H1 (cell line): ENCODE measurements around the gene SLC39A11. TPM values are rescaled to one million over a fixed set of nuclear protein-coding genes. Genes with fewer than 3 reads are reported as not detected.

ENCODE experiments used
- ASH2L ChIP-seq: fragments of 200-600, 300-600 bp; sonication (generic); IDR thresholded peaks from one replicate; pipeline ENCODE4 v1.7.1; 2017; ENCODE audit warnings: low read length
- POLR2AphosphoS5 ChIP-seq: IDR thresholded peaks from 2 replicates; pipeline ENCODE4 v1.6.1; 2011; ENCODE audit warnings: low read depth, low read length
- polyA plus RNA-seq, 7 experiments: library from polyadenylated mRNA; depleted of rRNA in 3 of 7; stranded (reverse) in 5 of 7; unstranded in 2 of 7; fragments of >200 nt in 5 of 7; fragments of 200-250 nt in 2 of 7; gene quantifications; 1 replicate in 5 of 7; 2 replicates in 1 of 7; 4 replicates in 1 of 7; pipeline versions ENCODE4 v1.2.1 to v1.2.3, GENCODE V29; 2011 to 2013; ENCODE audit warnings: missing spikeins in 2 of 7, mixed read lengths in 2 of 7
- total RNA-seq: library from RNA; stranded (reverse); fragmentation: NEBNext Ultra II Directional; extraction: Animal tissue kit (Norgen Biotek cat#: 25700); gene quantifications from 2 replicates; pipeline ENCODE4 v1.2.1, GENCODE V29; 2021
- TF ChIP-seq, protein P1 (sequence below): fragments of 300-600 bp; sonication (generic); IDR thresholded peaks from 2 replicates; pipeline ENCODE4 v1.7.1; 2012; ENCODE audit warnings: low read length, moderate library complexity, mild to moderate bottlenecking, inconsistent platforms; ENCODE audit not compliant: insufficient replicate concordance

SLC39A11 gene
- total and polyA plus RNA-seq, 2 of the 8 experiments (the other 6 are each of a cell fraction or from before 2014, with no cell fraction given) = 12.2 to 19.6 TPM

DNA sequence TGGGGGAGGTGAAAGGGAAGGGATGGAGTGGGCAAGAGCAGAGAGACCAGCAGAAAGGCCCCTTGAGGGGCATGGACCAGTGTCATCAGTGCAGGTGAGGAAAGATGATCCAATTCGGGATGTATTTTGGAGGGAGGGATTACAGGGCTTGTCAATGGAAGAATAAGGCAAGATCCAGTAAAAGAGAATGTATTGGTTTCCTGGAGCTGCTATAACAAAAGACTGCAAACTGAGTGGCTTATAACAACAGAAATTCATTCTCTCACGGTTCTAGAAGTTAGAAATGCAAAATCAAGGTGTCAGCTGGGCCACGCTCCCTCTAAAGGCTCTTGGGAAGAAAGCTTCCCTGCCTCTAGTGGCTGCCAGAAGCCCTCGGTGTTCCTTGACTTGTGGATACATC lies 41.7 kb downstream of the SLC39A11 start (continued):
- TF ChIP-seq, protein P1, sequence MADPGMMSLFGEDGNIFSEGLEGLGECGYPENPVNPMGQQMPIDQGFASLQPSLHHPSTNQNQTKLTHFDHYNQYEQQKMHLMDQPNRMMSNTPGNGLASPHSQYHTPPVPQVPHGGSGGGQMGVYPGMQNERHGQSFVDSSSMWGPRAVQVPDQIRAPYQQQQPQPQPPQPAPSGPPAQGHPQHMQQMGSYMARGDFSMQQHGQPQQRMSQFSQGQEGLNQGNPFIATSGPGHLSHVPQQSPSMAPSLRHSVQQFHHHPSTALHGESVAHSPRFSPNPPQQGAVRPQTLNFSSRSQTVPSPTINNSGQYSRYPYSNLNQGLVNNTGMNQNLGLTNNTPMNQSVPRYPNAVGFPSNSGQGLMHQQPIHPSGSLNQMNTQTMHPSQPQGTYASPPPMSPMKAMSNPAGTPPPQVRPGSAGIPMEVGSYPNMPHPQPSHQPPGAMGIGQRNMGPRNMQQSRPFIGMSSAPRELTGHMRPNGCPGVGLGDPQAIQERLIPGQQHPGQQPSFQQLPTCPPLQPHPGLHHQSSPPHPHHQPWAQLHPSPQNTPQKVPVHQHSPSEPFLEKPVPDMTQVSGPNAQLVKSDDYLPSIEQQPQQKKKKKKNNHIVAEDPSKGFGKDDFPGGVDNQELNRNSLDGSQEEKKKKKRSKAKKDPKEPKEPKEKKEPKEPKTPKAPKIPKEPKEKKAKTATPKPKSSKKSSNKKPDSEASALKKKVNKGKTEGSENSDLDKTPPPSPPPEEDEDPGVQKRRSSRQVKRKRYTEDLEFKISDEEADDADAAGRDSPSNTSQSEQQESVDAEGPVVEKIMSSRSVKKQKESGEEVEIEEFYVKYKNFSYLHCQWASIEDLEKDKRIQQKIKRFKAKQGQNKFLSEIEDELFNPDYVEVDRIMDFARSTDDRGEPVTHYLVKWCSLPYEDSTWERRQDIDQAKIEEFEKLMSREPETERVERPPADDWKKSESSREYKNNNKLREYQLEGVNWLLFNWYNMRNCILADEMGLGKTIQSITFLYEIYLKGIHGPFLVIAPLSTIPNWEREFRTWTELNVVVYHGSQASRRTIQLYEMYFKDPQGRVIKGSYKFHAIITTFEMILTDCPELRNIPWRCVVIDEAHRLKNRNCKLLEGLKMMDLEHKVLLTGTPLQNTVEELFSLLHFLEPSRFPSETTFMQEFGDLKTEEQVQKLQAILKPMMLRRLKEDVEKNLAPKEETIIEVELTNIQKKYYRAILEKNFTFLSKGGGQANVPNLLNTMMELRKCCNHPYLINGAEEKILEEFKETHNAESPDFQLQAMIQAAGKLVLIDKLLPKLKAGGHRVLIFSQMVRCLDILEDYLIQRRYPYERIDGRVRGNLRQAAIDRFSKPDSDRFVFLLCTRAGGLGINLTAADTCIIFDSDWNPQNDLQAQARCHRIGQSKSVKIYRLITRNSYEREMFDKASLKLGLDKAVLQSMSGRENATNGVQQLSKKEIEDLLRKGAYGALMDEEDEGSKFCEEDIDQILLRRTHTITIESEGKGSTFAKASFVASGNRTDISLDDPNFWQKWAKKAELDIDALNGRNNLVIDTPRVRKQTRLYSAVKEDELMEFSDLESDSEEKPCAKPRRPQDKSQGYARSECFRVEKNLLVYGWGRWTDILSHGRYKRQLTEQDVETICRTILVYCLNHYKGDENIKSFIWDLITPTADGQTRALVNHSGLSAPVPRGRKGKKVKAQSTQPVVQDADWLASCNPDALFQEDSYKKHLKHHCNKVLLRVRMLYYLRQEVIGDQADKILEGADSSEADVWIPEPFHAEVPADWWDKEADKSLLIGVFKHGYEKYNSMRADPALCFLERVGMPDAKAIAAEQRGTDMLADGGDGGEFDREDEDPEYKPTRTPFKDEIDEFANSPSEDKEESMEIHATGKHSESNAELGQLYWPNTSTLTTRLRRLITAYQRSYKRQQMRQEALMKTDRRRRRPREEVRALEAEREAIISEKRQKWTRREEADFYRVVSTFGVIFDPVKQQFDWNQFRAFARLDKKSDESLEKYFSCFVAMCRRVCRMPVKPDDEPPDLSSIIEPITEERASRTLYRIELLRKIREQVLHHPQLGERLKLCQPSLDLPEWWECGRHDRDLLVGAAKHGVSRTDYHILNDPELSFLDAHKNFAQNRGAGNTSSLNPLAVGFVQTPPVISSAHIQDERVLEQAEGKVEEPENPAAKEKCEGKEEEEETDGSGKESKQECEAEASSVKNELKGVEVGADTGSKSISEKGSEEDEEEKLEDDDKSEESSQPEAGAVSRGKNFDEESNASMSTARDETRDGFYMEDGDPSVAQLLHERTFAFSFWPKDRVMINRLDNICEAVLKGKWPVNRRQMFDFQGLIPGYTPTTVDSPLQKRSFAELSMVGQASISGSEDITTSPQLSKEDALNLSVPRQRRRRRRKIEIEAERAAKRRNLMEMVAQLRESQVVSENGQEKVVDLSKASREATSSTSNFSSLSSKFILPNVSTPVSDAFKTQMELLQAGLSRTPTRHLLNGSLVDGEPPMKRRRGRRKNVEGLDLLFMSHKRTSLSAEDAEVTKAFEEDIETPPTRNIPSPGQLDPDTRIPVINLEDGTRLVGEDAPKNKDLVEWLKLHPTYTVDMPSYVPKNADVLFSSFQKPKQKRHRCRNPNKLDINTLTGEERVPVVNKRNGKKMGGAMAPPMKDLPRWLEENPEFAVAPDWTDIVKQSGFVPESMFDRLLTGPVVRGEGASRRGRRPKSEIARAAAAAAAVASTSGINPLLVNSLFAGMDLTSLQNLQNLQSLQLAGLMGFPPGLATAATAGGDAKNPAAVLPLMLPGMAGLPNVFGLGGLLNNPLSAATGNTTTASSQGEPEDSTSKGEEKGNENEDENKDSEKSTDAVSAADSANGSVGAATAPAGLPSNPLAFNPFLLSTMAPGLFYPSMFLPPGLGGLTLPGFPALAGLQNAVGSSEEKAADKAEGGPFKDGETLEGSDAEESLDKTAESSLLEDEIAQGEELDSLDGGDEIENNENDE = no peak
- no peak for TF ChIP-seq POLR2AphosphoS5
- no peak for TF ChIP-seq ASH2L
